ENCODE results near the gene SLC45A3. TPM values are rescaled to one million over a fixed set of nuclear protein-coding genes. Genes with fewer than 3 reads are reported as not detected.

Gene SLC45A3
- total and polyA plus RNA-seq, 2 donors (not counting 3 experiments of a cell fraction or from before 2014, with no cell fraction given), result 15.1 to 15.6 TPM

- DNase-seq (ENCODE audit: low read depth, low spot score), result no peak
- no peak for TF ChIP-seq MAX (IDR thresholded peaks at IDR 0.05; ENCODE audit: insufficient read depth, insufficient read length)
- TF ChIP-seq JUN (IDR thresholded peaks at IDR 0.05; ENCODE audit: borderline replicate concordance, insufficient read depth, insufficient read length, low read depth), result no peak
- TF ChIP-seq POLR2AphosphoS5 (IDR thresholded peaks at IDR 0.05; ENCODE audit: insufficient read depth, low read depth, low read length), result no peak
- no peak for TF ChIP-seq GATA2 (IDR thresholded peaks at IDR 0.05; ENCODE audit: insufficient read depth, insufficient read length, low read depth, low read length)
- TF ChIP-seq, protein P1, sequence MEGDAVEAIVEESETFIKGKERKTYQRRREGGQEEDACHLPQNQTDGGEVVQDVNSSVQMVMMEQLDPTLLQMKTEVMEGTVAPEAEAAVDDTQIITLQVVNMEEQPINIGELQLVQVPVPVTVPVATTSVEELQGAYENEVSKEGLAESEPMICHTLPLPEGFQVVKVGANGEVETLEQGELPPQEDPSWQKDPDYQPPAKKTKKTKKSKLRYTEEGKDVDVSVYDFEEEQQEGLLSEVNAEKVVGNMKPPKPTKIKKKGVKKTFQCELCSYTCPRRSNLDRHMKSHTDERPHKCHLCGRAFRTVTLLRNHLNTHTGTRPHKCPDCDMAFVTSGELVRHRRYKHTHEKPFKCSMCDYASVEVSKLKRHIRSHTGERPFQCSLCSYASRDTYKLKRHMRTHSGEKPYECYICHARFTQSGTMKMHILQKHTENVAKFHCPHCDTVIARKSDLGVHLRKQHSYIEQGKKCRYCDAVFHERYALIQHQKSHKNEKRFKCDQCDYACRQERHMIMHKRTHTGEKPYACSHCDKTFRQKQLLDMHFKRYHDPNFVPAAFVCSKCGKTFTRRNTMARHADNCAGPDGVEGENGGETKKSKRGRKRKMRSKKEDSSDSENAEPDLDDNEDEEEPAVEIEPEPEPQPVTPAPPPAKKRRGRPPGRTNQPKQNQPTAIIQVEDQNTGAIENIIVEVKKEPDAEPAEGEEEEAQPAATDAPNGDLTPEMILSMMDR (IDR thresholded peaks at IDR 0.05; ENCODE audit: extremely low read depth in 1 of 2, insufficient read depth in 1 of 2, low read depth in 1 of 2, low read length in 2 of 2), result no peak
- TF ChIP-seq EZH2 (IDR thresholded peaks at IDR 0.05; ENCODE audit: borderline replicate concordance, low read depth, low read length, severe bottlenecking), result no peak
- no peak for TF ChIP-seq FOS (IDR thresholded peaks at IDR 0.05; ENCODE audit: borderline replicate concordance, insufficient read depth, low read length)
- no peak for TF ChIP-seq POLR2A (IDR thresholded peaks at IDR 0.05; ENCODE audit: low read depth, low read length)
- TF ChIP-seq MYC (IDR thresholded peaks at IDR 0.05; ENCODE audit: low read depth, low read length), result no peak
- Histone ChIP-seq H3K27ac (ENCODE audit: insufficient read depth, low read depth, low read length) (no peak overlapping the region), H3K4me3 (replicated peaks in 1 of 3; ENCODE audit: insufficient read depth in 1 of 3, low read depth in 1 of 3, low read length in 3 of 3) (no peak overlapping the region), H3K4me1 (ENCODE audit: control insufficient read depth, extremely low read depth, insufficient read depth, low read length) (no peaks in the 10 kb centered on the region), H3K36me3 (ENCODE audit: control insufficient read depth in 2 of 2, extremely low read depth in 1 of 2, insufficient read depth in 2 of 2, low read length in 2 of 2) (no peaks in the 10 kb centered on the region), H2AFZ (ENCODE audit: low read depth, low read length) (no peak overlapping the region), H3K9me3 (replicated peaks; ENCODE audit: control insufficient read depth, insufficient read depth, low read length) (no peaks in the 10 kb centered on the region), H3K79me2 (ENCODE audit: control insufficient read depth, insufficient read depth, low read length) (no peaks in the 10 kb centered on the region), H3K9ac (replicated peaks; ENCODE audit: extremely low read depth, insufficient read depth, low read length) (no peak overlapping the region), H3K4me2 (ENCODE audit: insufficient read depth, low read length) (no peak overlapping the region), H3K9me1 (replicated peaks; ENCODE audit: control insufficient read depth, extremely low read depth, insufficient read depth, low read length) (no peaks in the 10 kb centered on the region), H4K20me1 (replicated peaks; ENCODE audit: control insufficient read depth, extremely low read depth, insufficient read depth, low read length) (no peaks in the 10 kb centered on the region), H3K27me3 (ENCODE audit: control insufficient read depth in 2 of 2, insufficient read depth in 2 of 2, low read length in 2 of 2) (peaks cover 0 to 2% of the 10 kb centered on the region in 2 experiments)
- CTCF ChIA-PET, result interaction anchor here (2.0 to 3.8 kb wide), 3 partner anchors 20 to 31 kb away, joined by 6 to 20 read pairs (median 8); no protein-coding TSS in a partner anchor
- FAIRE-seq, result no peak
- dilution Hi-C loops (cut with MboI; ENCODE audit: extremely low pct_ligation_motif_present, low sequenced_read_pairs), result no loop called here
- intact Hi-C loops (cut with micrococcal nuclease), result no loop called here
- no TSS peak for BruUV-seq (replicated peaks)
- POLR2A ChIA-PET, result no interaction called here
Observed at GRCh38 chr1:205689479-205689878, 9.2 kb upstream of the SLC45A3 start.

All from endothelial cell of umbilical vein (primary cell).